ENCODE results near the gene FAM222A.

The FAM222A gene

DNA sequence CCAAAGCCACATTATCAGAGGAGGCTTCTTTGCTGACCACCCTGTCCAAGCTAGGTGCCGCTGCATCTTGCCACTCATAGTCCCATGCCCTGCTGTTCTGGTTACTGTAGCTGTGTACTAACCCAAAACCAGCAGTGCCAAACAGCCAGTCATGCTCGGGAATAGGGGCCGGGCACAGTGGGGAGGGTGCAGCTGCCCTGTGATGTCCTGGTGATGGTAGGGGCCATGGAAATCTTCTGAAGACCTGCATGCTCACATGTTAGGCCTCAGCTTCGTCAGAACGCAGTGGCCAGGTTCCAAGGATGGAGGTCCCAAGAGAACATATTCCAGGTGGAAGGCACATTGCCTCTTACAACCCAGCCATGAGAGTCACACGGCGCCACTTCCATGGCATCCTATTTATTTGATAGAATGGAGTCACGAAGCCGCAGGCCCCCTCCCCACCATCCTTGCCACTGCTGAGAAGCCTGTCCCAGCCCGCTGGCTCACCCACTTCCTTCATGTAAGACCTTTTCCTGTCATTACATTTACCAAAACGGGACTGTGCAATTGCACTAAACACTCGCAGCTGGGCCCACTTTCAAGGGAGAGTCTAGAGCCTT, 48.5 kb downstream of the FAM222A start:
- no peak for DNase-seq

DNA sequence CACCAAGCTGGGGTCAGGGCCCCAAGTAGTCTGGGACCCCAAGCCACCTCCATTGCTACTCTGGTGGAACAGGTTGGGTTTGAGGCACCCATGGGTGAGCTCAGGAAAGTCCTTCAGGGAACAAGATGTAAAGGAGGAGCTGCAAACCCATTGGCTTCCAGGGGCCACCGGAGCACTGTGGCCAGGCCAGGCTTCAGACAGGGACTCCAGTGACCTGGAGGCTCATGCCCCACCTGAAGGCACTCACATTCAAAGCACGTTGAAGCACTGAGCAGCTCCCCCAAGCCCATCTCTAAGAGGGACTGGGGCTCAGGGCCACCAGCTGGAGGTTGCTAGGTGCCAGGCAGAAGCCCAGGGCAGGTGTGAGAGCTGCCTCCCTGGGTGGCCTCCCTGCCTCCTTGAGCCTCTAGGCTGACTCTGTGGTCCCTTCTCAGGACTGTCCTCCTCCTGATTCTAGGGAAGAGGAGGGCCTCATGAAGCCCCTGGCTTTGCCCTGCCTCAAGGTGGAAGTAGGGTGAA, 49.1 kb downstream of the FAM222A start:
- no peak for DNase-seq

GRCh38 chr12:109763201-109763841, 49.7 kb downstream of the FAM222A start:
- DNase-seq = peak; percentile 5 to 11

- DNase-seq = no peak
These were observed 50.5 kb downstream of the FAM222A start for GRCh38 chr12:109764123-109764522.

DNA sequence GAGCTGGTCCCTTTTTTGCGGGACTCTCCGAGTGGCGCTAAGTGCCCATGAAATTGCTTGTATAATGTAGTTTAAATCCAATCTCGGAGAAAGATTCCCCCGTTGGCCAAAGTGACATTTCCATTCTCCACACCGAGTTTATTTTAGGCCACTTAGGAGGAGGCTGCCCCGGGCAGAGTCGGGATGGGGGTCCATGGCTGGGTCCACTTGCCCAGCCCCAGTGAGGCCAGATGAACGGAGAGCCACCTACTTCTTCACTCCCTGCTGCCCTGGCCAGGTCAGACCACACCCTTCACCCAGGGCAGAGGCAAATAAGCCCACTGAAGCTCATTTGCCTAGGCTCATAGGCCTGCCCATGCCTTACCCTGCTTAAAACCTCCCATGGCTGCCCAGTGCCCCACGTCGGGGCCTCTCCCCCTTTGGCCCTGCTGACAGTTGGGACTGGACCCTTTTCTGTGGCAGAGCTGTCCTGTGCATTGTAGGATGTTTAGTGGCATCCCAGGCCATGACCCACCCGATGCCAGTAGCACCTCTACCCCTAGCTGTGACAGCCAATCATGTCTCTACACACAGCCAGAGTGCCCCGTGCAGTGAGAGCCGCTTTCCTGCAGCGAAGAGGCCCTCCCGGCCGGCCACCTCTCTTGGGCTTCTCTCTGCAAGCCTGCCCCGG, 51.3 kb downstream of the FAM222A start:
- no peak for DNase-seq

- DNase-seq = no peak
These were observed 51.8 kb downstream of the FAM222A start for GRCh38 chr12:109765446-109765810.

- DNase-seq = no peak
These were observed 52.7 kb downstream of the FAM222A start for GRCh38 chr12:109766251-109766778.

DNA sequence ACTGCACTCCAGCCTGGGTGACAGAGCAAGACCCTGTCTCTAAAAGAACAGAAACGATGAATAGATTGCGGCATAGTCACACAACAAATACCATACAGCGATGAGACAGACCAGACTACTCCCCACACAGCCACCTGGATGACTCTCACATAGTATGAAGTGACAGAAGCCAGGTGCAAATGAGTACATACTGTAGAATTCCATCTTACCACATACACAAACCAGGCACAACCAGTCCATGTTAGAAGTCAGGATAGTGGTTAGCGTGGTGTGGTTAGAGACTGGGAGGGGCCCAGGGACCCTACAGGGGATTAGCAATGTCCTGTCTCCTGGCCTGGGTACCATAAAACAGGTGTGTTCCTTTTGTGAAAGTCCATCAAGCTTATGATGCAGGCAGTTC, 53.8 kb downstream of the FAM222A start:
- no peak for DNase-seq

DNA sequence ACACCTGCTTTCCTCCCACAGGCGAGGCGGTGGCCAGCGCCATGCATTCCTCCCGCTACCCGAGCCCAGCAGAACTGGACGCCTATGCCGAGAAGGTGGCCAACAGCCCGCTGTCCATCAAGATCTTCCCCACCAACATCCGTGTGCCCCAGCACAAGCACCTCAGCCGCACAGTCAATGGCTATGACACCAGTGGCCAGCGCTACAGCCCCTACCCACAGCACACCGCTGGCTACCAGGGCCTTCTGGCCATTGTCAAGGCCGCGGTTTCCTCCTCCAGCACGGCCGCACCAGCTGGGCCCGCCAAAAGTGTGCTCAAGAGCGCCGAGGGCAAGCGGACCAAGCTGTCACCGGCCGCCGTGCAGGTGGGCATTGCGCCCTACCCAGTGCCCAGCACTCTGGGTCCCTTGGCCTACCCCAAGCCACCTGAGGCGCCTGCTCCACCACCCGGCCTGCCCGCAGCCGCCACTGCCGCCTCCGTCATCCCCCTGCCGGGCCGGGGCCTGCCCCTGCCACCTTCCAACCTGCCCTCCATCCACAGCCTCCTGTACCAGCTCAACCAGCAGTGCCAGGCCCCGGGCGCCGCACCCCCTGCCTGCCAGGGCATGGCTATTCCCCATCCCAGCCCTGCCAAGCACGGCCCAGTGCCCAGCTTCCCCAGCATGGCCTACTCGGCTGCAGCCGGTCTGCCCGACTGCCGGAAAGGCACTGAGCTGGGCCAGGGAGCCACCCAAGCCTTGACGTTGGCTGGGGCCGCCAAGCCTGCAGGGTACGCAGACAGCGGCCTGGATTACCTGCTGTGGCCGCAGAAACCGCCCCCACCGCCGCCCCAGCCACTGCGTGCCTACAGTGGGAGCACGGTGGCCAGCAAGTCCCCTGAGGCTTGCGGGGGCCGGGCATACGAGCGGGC, 54.6 kb downstream of the FAM222A start:
- no peak for DNase-seq

DNA sequence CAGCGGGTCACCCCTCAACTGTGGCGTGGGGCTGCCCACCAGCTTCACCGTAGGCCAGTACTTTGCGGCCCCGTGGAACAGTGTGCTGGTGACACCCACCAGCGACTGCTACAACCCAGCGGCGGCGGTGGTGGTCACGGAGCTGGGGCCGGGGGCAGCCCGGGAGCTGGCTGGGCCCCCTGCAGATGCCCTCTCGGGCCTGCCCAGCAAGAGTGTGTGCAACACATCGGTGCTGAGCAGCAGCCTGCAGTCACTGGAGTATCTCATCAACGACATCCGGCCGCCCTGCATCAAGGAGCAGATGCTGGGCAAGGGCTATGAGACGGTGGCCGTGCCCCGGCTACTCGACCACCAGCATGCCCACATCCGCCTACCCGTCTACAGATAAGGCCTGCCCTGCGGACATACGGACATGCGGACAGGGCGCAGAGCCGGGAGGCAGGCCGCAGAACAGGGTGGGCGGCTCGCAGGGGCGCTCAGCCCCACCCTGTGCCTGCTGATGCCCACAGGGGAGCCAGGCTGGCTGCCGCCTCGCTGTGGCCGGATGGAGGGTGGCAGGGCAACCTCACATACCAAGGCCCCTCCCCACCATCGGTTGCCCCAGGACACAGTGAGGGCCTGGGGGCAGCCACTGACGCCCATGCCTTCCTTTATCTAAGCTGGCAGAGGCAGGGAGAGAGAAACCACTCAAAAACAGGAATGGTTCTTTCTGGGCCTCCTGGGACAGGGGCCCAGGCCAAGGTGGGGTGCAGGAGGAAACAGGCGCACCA, 55.5 kb downstream of the FAM222A start:
- no peak for DNase-seq

DNA sequence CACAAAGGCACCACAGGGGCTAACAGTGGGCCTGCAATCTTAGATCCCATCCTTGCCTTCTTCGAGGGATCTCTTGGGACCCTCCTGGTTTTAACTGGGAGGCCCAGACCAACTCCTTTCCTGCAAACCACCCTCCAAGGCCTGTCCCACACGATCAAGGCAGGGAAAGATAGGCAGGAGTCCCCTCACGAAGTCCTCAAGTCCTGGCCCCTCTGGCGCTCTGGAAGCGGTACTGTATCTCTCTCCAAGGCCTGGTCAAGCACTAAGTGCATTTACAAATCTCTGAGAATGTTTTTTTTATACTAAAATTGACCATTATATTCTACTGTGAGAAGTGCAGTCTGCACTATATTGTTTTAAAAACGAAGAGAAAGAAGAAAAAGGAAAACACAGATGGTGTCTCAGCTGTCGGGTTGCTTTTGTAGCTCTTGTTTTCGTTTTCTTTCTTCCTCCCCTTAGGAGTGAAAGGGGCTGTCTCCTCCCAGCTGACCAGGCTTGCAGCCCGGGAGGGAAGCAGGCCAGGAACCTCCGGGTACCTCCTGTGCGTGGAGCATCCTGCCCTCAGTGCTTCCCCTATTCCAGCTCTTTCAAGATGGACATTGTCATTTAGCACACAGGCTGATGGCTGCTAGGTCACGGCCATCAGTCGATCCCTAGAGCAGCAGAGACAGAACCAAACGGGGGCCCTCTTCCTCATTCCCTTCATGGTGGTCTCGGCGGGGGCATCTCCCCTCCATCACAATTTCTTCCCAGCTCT, 56.7 kb downstream of the FAM222A start:
- no peak for DNase-seq

- DNase-seq = no peak
These were observed 57.4 kb downstream of the FAM222A start for GRCh38 chr12:109770861-109771670.

DNA sequence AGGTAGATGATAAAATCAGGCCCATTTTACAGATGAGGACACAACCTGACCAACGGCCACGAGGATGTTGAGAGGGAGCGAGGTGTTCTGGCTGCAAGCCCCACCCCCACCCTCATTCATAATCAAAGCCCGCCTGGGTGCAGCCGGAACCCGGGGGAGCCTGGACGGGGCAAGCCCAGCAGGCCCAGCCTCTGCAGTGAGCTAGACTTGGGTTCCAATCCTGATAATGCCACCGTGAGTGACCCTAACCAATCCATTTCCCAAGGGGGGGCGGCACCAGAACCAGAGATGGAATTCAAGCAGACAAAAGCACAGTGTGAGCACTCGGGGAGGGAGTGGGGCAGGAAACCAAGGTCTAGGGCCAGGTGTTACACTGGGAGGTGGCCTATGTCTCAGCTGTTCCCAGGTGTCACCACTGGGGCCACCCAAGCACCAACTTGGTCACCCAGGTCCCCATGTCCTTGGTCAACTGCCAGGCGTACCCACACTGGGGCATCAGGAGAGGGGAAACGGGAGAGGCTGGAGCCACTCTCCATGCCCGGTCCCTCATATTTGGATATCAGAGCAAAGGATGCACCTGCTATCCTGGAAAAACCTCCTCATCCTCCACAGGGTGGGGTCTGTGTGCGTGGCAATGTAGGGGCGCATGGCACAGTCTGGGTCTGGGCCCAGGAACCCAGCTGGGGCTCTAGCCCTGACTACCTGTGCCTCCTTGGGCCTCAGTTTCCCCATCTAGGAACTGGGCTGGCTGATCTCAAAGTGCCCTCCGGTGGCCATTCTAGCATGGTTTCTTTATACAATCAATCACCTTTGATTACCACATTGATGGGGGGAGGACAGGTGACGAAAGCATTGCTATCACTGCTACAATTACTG, 58.4 kb downstream of the FAM222A start:
- no peak for DNase-seq

DNA sequence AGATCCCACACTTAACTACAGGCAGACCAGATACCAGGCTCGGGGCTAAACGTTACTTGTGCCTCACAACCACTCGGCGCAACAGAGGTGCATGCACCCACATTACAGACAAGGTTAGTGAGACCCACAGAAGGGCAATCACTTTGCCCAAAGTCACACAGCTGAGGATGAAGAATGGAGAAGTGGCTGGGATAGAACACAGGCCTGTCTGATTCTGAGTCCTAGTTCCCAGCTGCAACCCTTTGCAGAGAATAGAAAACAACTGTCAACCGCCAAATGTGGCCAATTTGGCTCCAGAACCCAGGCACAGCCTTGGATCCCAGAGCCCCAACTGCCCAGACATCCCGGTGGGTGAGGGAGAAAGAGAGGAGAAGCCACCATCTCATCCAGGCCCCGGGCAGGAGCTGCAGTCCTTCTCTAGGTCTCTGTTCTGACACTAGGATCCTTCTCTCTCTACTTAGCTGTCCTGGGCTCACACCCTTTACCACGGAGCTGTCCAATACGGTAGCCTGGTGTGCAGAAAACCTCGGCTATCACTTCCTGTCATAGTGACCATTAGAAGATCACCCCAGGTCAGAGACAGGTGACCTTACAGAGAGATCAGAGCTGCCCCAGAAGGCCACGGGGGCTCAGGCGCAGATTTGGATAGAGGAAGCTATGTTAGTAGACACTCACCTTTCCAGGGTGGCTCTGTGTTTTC, 59.1 kb downstream of the FAM222A start:
- DNase-seq = no peak

- peak in 1 of 2 experiments; percentile 5 for DNase-seq
These were observed 59.9 kb downstream of the FAM222A start for GRCh38 chr12:109773384-109774011.

DNA sequence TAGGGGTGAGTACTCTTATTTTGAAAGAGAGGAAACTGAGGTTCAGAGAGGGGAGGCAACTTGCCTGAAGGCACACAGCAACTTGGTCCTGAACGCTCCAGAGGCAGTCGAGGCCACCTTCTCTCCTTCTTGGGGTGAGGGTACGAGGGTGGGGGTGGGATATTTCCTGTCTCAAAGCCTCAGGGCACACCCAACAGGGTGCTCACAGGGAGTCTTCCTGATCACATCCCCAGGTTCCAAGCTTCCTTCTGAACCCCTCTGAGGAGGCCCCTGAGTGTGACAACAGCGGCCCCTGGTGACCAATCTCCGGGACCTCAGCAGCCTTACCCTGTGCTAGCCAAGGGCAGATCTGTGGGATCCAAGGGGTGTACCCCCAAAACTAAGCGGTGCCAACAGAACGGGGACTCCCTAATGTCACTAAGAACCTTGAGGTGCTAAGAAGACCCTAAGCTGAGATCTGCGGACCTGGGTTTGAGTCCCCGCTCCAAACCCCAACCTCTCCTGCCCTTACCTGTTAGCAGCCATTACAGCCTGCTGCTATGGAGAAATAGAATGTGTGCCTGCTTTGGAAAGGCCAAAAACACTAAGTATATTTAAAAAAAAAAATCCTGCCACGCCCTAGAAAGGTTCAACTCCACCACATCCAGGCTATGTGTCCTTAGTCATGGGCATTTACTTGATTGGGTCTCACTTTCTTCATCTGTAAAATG, 61.7 kb downstream of the FAM222A start:
- peak; percentile 22 to 39 for DNase-seq

GRCh38 chr12:109776624-109777023, 63.0 kb downstream of the FAM222A start:
- no peak for DNase-seq

All from AML-193 (cell line).